ENCODE measurements around the gene PRDM15.

- no peak for TF ChIP-seq POLR2A (IDR thresholded peaks at IDR 0.05; ENCODE audit: low read depth, low read length)
- TF ChIP-seq TAF1 (IDR thresholded peaks at IDR 0.05; ENCODE audit: low read depth, low read length), result no peak
- TF ChIP-seq POLR2AphosphoS5 (IDR thresholded peaks at IDR 0.05; ENCODE audit: low read depth, low read length), result no peak
- no peak for TF ChIP-seq SPI1 (IDR thresholded peaks at IDR 0.05; ENCODE audit: low read depth, low read length)
- no peak for TF ChIP-seq PAX5 (IDR thresholded peaks at IDR 0.05; ENCODE audit: insufficient read depth, low read length, severe bottlenecking)
- no peak for TF ChIP-seq POU2F2 (IDR thresholded peaks at IDR 0.05; ENCODE audit: low read depth, low read length)
These were observed 77.6 kb downstream of the PRDM15 start for GRCh38 chr21:41801321-41802197.

Measured in GM12891 (cell line).